Astrocyte (in vitro differentiated cells and primary cell): ENCODE measurements around the gene DBNDD2. TPM values are rescaled to one million over a fixed set of nuclear protein-coding genes. Genes with fewer than 3 reads are reported as not detected.

Source experiments
- DNase-seq: peaks from one replicate; pipeline ENCODE4 v3.0.0-alpha.2; 2010; ENCODE audit warnings: low read depth
- FAIRE-seq: peaks from 2 replicates; lab custom pipeline; 2011; peaks lifted over from hg19 to GRCh38; lab: Jason Lieb, UNC
- H2AFZ ChIP-seq: 2 replicates; pipeline ENCODE4 v1.6.0; 2012; ENCODE audit warnings: low read depth, low read length, inconsistent platforms
- H3K27ac ChIP-seq: 2 replicates; pipeline ENCODE4 v1.5.1; 2011; ENCODE audit warnings: low read depth, low read length, inconsistent platforms
- H3K27me3 ChIP-seq: 2 replicates; pipeline ENCODE4 v1.6.0; 2011; ENCODE audit warnings: low read length, inconsistent platforms; ENCODE audit not compliant: insufficient read depth
- H3K36me3 ChIP-seq: 2 replicates; pipeline ENCODE4 v1.5.1; 2011; ENCODE audit warnings: low read length, inconsistent platforms; ENCODE audit not compliant: insufficient read depth
- H3K4me1 ChIP-seq: 2 replicates; pipeline ENCODE4 v1.5.1; 2011; ENCODE audit warnings: low read length, inconsistent platforms; ENCODE audit not compliant: insufficient read depth
- H3K4me2 ChIP-seq: 2 replicates; pipeline ENCODE4 v1.6.0; 2012; ENCODE audit warnings: low read length, inconsistent platforms
- H3K4me3 ChIP-seq: 2 replicates; pipeline ENCODE4 v1.5.1; 2011; ENCODE audit warnings: low read depth, mild to moderate bottlenecking, low read length, inconsistent platforms; ENCODE audit not compliant: insufficient read depth
- H3K79me2 ChIP-seq: 2 replicates; pipeline ENCODE4 v1.6.0; 2012; ENCODE audit warnings: mild to moderate bottlenecking, low read length, inconsistent platforms; ENCODE audit not compliant: insufficient read depth
- H3K9ac ChIP-seq: 2 replicates; pipeline ENCODE4 v1.6.0; 2012; ENCODE audit warnings: mild to moderate bottlenecking, low read length, inconsistent platforms
- H3K9me3 ChIP-seq: 2 replicates; pipeline ENCODE4 v1.5.1; 2012; ENCODE audit warnings: low read depth, mild to moderate bottlenecking, low read length, inconsistent platforms; ENCODE audit not compliant: insufficient read depth
- H4K20me1 ChIP-seq: 2 replicates; pipeline ENCODE4 v1.6.0; 2012; ENCODE audit warnings: low read length, inconsistent platforms; ENCODE audit not compliant: insufficient read depth
- H3K27ac Mint-ChIP-seq: one replicate; pipeline ENCODE4 v1.8.0; 2021; ENCODE audit warnings: mild to moderate bottlenecking, mixed read lengths; ENCODE audit not compliant: unreplicated experiment
- H3K27me3 Mint-ChIP-seq: one replicate; pipeline ENCODE4 v1.8.0; 2021; ENCODE audit warnings: low read depth, mixed read lengths; ENCODE audit not compliant: unreplicated experiment
- H3K36me3 Mint-ChIP-seq: one replicate; pipeline ENCODE4 v1.8.0; 2021; ENCODE audit warnings: low read depth, mixed read lengths; ENCODE audit not compliant: unreplicated experiment
- H3K4me1 Mint-ChIP-seq: one replicate; pipeline ENCODE4 v1.8.0; 2021; ENCODE audit warnings: low read depth, mixed read lengths; ENCODE audit not compliant: unreplicated experiment
- H3K4me3 Mint-ChIP-seq: one replicate; pipeline ENCODE4 v1.8.0; 2021; ENCODE audit warnings: mild to moderate bottlenecking, moderate library complexity, mixed read lengths; ENCODE audit not compliant: unreplicated experiment
- H3K9me3 Mint-ChIP-seq: one replicate; pipeline ENCODE4 v1.8.0; 2021; ENCODE audit warnings: mild to moderate bottlenecking, mixed read lengths; ENCODE audit not compliant: unreplicated experiment
- CTCF ChIP-seq: IDR thresholded peaks from 2 replicates; pipeline ENCODE4 v1.5.1; 2011; ENCODE audit warnings: low read depth, mild to moderate bottlenecking, inconsistent platforms, low read length, moderate library complexity; ENCODE audit not compliant: insufficient read depth
- EZH2 ChIP-seq: IDR thresholded peaks from 2 replicates; pipeline ENCODE4 v1.6.1; 2012; ENCODE audit warnings: mild to moderate bottlenecking, low read length, inconsistent platforms; ENCODE audit not compliant: insufficient read depth
- total RNA-seq: library from RNA; stranded (reverse); gene quantifications from 2 replicates; pipeline ENCODE4 v1.2.1, GENCODE V29; 2021

DBNDD2 gene
- total RNA-seq, 1 donor from 2014 or later, result 11.3 TPM

GRCh38 chr20:45427236-45428149 is 19.4 kb downstream of the DBNDD2 start:
- Mint-ChIP-seq H3K9me3 (no peaks in the 10 kb centered on the region), H3K4me1 (no peaks in the 10 kb centered on the region), H3K36me3 (peaks cover 7% of the 10 kb centered on the region), H3K27me3 (no peaks in the 10 kb centered on the region), H3K4me3 (no peak overlapping the region), H3K27ac (no peak overlapping the region)
- Histone ChIP-seq H3K4me3 (no peak overlapping the region), H3K36me3 (peaks cover 13% of the 10 kb centered on the region), H3K79me2 (no peaks in the 10 kb centered on the region), H4K20me1 (no peaks in the 10 kb centered on the region), H3K27me3 (no peaks in the 10 kb centered on the region), H3K27ac (no peak overlapping the region), H3K9ac (no peak overlapping the region), H3K4me1 (no peaks in the 10 kb centered on the region), H3K4me2 (no peak overlapping the region), H3K9me3 (no peaks in the 10 kb centered on the region), H2AFZ (no peak overlapping the region)
- no peak for TF ChIP-seq EZH2
- TF ChIP-seq CTCF, result no peak
- no peak for DNase-seq
- FAIRE-seq, result no peak

- FAIRE-seq, result no peak
- H3K9me3 ChIP-seq, result no peaks in the 10 kb centered on the region
- H3K79me2 ChIP-seq, result no peaks in the 10 kb centered on the region
- Mint-ChIP-seq H3K4me3 (no peak overlapping the region), H3K27me3 (no peaks in the 10 kb centered on the region), H3K4me1 (peaks cover 4% of the 10 kb centered on the region), H3K9me3 (no peaks in the 10 kb centered on the region), H3K36me3 (peaks cover 7% of the 10 kb centered on the region), H3K27ac (no peak overlapping the region)
- H3K9ac ChIP-seq, result no peak overlapping the region
- H2AFZ ChIP-seq, result no peak overlapping the region
- DNase-seq, result no peak
- TF ChIP-seq CTCF, result no peak
- TF ChIP-seq EZH2, result no peak
- no peak overlapping the region for H3K4me2 ChIP-seq
- peaks cover 2% of the 10 kb centered on the region for H3K36me3 ChIP-seq
- H3K27me3 ChIP-seq, result no peaks in the 10 kb centered on the region
- H3K4me3 ChIP-seq, result no peak overlapping the region
- no peak overlapping the region for H3K27ac ChIP-seq
- peaks cover 4% of the 10 kb centered on the region for H3K4me1 ChIP-seq
- no peaks in the 10 kb centered on the region for H4K20me1 ChIP-seq
These were observed 21.5 kb downstream of the DBNDD2 start for GRCh38 chr20:45429618-45430017.

GRCh38 chr20:45432294-45432693 is 24.2 kb downstream of the DBNDD2 start:
- Mint-ChIP-seq H3K27ac (no peak overlapping the region), H3K4me3 (no peak overlapping the region), H3K36me3 (peaks cover under 1% of the 10 kb centered on the region), H3K4me1 (peaks cover 4% of the 10 kb centered on the region), H3K9me3 (no peaks in the 10 kb centered on the region), H3K27me3 (no peaks in the 10 kb centered on the region)
- no peaks in the 10 kb centered on the region for H3K79me2 ChIP-seq
- FAIRE-seq (no peak), DNase-seq (no peak)
- H3K27ac ChIP-seq, result no peak overlapping the region
- no peaks in the 10 kb centered on the region for H3K27me3 ChIP-seq
- no peaks in the 10 kb centered on the region for H4K20me1 ChIP-seq
- H2AFZ ChIP-seq, result no peak overlapping the region
- peaks cover 4% of the 10 kb centered on the region for H3K4me1 ChIP-seq
- H3K4me2 ChIP-seq, result no peak overlapping the region
- no peaks in the 10 kb centered on the region for H3K9me3 ChIP-seq
- no peaks in the 10 kb centered on the region for H3K36me3 ChIP-seq
- TF ChIP-seq EZH2 (no peak), CTCF (no peak)
- no peak overlapping the region for H3K9ac ChIP-seq
- no peak overlapping the region for H3K4me3 ChIP-seq
